HEK293T (cell line): ENCODE measurements around the gene SP100.

ENCODE experiments used
- ARNT ChIP-seq: fragments of 450-650 bp; IDR thresholded peaks from 2 replicates; pipeline ENCODE4 v1.6.1; 2017; ENCODE audit warnings: mild to moderate bottlenecking
- BHLHE40 ChIP-seq: fragments of 450-650 bp; IDR thresholded peaks from 2 replicates; pipeline ENCODE4 v1.6.1; 2016; ENCODE audit warnings: mild to moderate bottlenecking, moderate library complexity, borderline replicate concordance
- CTBP1 ChIP-seq: fragments of 450-650 bp; IDR thresholded peaks from 2 replicates; pipeline ENCODE4 v1.6.1; 2016; ENCODE audit warnings: borderline replicate concordance
- FOXA1 ChIP-seq: fragments of 450-650 bp; IDR thresholded peaks from 2 replicates; pipeline ENCODE4 v1.6.1; 2016; ENCODE audit warnings: mild to moderate bottlenecking
- FOXK2 ChIP-seq: fragments of 450-650 bp; IDR thresholded peaks from 2 replicates; pipeline ENCODE4 v1.6.1; 2016; ENCODE audit warnings: mild to moderate bottlenecking
- HDGF ChIP-seq: fragments of 450-650 bp; IDR thresholded peaks from 2 replicates; pipeline ENCODE4 v1.6.1; 2017; ENCODE audit warnings: antibody characterized with exemption, borderline replicate concordance
- L3MBTL2 ChIP-seq: fragments of 450-650 bp; conservative IDR thresholded peaks from 2 replicates; pipeline ENCODE4 v1.6.1; 2016; ENCODE audit warnings: mild to moderate bottlenecking
- SP1 ChIP-seq: fragments of 450-650 bp; IDR thresholded peaks from 2 replicates; pipeline ENCODE4 v1.6.1; 2017
- TARDBP ChIP-seq: fragments of 450-650 bp; IDR thresholded peaks from 2 replicates; pipeline ENCODE4 v1.6.1; 2016
- ZNF384 ChIP-seq: fragments of 450-650 bp; IDR thresholded peaks from 2 replicates; pipeline ENCODE4 v1.6.1; 2016
- TF ChIP-seq, protein P1 (sequence below): fragments of 450-650 bp; IDR thresholded peaks from 2 replicates; pipeline ENCODE4 v1.6.1; 2016

GRCh38 chr2:230425377-230425776 lies 9.4 kb downstream of the SP100 start:
- TF ChIP-seq, protein P1, sequence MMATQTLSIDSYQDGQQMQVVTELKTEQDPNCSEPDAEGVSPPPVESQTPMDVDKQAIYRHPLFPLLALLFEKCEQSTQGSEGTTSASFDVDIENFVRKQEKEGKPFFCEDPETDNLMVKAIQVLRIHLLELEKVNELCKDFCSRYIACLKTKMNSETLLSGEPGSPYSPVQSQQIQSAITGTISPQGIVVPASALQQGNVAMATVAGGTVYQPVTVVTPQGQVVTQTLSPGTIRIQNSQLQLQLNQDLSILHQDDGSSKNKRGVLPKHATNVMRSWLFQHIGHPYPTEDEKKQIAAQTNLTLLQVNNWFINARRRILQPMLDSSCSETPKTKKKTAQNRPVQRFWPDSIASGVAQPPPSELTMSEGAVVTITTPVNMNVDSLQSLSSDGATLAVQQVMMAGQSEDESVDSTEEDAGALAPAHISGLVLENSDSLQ, result no peak
- no peak for TF ChIP-seq L3MBTL2
- TF ChIP-seq SP1, result no peak
- TF ChIP-seq BHLHE40, result no peak
- TF ChIP-seq TARDBP, result no peak
- TF ChIP-seq FOXK2, result no peak
- no peak for TF ChIP-seq HDGF
- TF ChIP-seq ZNF384, result no peak
- TF ChIP-seq ARNT, result no peak
- TF ChIP-seq CTBP1, result no peak
- TF ChIP-seq FOXA1, result no peak
